GM23338 (cell line): ENCODE measurements around the gene ZFHX3. TPM values are rescaled to one million over a fixed set of nuclear protein-coding genes. Genes with fewer than 3 reads are reported as not detected.

Experiments used
- ATAC-seq: fragments of 200-7000 bp; cut with Tn5 transposase; 3 replicates; pipeline ENCODE4 v1.9.1; 2020
- DNase-seq: peaks from one replicate; pipeline ENCODE4 v3.0.0-alpha.2; 2015; ENCODE audit warnings: low spot score
- H2AFZ ChIP-seq: fragments of 200-600 bp; sonication (generic); 2 replicates; pipeline ENCODE4 v1.8.0; 2016; ENCODE audit warnings: antibody characterized with exemption, mild to moderate bottlenecking, moderate library complexity
- H3F3A ChIP-seq: fragments of 200-600 bp; sonication (generic); replicated peaks from 2 replicates; pipeline ENCODE4 v1.8.0; 2017; ENCODE audit warnings: antibody characterized with exemption, mixed run types, low read depth
- H3K27ac ChIP-seq: fragments of 200-600 bp; sonication (generic); 2 replicates; pipeline ENCODE4 v1.6.1; 2016; ENCODE audit warnings: low read depth
- H3K27me3 ChIP-seq: fragments of 200-600 bp; sonication (generic); 2 replicates; pipeline ENCODE4 v1.8.0; 2016; ENCODE audit warnings: mild to moderate bottlenecking, mixed run types, moderate library complexity; ENCODE audit not compliant: insufficient read depth
- H3K36me3 ChIP-seq: fragments of 200-600 bp; sonication (generic); 2 replicates; pipeline ENCODE4 v1.8.0; 2016; ENCODE audit warnings: mild to moderate bottlenecking; ENCODE audit not compliant: insufficient read depth
- H3K4me1 ChIP-seq: fragments of 200-600 bp; sonication (generic); 2 replicates; pipeline ENCODE4 v1.8.0; 2016; ENCODE audit warnings: mild to moderate bottlenecking, moderate library complexity; ENCODE audit not compliant: insufficient read depth
- H3K4me2 ChIP-seq: fragments of 200-600 bp; sonication (generic); 2 replicates; pipeline ENCODE4 v1.7.1; 2017; ENCODE audit warnings: mixed run types
- H3K4me3 ChIP-seq: fragments of 200-600 bp; sonication (generic); 2 replicates; pipeline ENCODE4 v1.6.1; 2016; ENCODE audit warnings: mixed run types
- H3K79me2 ChIP-seq: fragments of 200-600 bp; sonication (generic); replicated peaks from 2 replicates; pipeline ENCODE4 v1.8.0; 2017; ENCODE audit warnings: mild to moderate bottlenecking; ENCODE audit not compliant: insufficient read depth
- H3K9me2 ChIP-seq: fragments of 200-600 bp; sonication (generic); 2 replicates; pipeline ENCODE4 v1.8.0; 2017; ENCODE audit not compliant: insufficient read depth
- H4K20me1 ChIP-seq: fragments of 200-600 bp; sonication (generic); replicated peaks from 2 replicates; pipeline ENCODE4 v1.8.0; 2017; ENCODE audit warnings: mild to moderate bottlenecking; ENCODE audit not compliant: insufficient read depth
- H3K27ac Mint-ChIP-seq: 2 replicates; pipeline ENCODE4 v1.8.0; 2020; ENCODE audit warnings: inconsistent platforms, mild to moderate bottlenecking, moderate library complexity, mixed read lengths
- H3K27me3 Mint-ChIP-seq: 3 replicates; pipeline ENCODE4 v1.8.0; 2022; ENCODE audit warnings: low read depth, mild to moderate bottlenecking, moderate library complexity, mixed read lengths, inconsistent platforms; ENCODE audit not compliant: insufficient read depth, poor library complexity
- H3K36me3 Mint-ChIP-seq: 3 replicates; pipeline ENCODE4 v1.8.0; 2021; ENCODE audit warnings: low read depth, mild to moderate bottlenecking, inconsistent platforms, moderate library complexity, mixed read lengths
- H3K4me1 Mint-ChIP-seq: 3 replicates; pipeline ENCODE4 v1.8.0; 2020; ENCODE audit warnings: mild to moderate bottlenecking, inconsistent platforms, mixed read lengths
- H3K4me3 Mint-ChIP-seq: 3 replicates; pipeline ENCODE4 v1.8.0; 2021; ENCODE audit warnings: moderate library complexity, mild to moderate bottlenecking, inconsistent platforms, mixed read lengths
- H3K9me3 Mint-ChIP-seq: 3 replicates; pipeline ENCODE4 v1.8.0; 2020; ENCODE audit warnings: moderate library complexity, mild to moderate bottlenecking, inconsistent platforms, mixed read lengths
- EZH2 ChIP-seq: fragments of 200-600 bp; sonication (generic); IDR thresholded peaks from one replicate; pipeline ENCODE4 v1.8.0; 2017; ENCODE audit warnings: antibody characterized with exemption, mild to moderate bottlenecking, low read depth; ENCODE audit not compliant: unreplicated experiment
- EZH2phosphoT487 ChIP-seq: fragments of 200-600 bp; sonication (generic); IDR thresholded peaks from one replicate; pipeline ENCODE4 v1.8.1; 2018; ENCODE audit warnings: antibody characterized with exemption; ENCODE audit not compliant: unreplicated experiment
- STAT1 ChIP-seq: IDR thresholded peaks from one replicate; pipeline ENCODE4 v1.6.1; 2016; ENCODE audit warnings: antibody characterized with exemption; ENCODE audit not compliant: unreplicated experiment
- ZNF114 ChIP-seq: fragments of 250-450 bp; sonication (Bioruptor Pico); IDR thresholded peaks from 2 replicates; pipeline ENCODE4 v1.5.0; 2020; ENCODE audit warnings: mild to moderate bottlenecking, moderate library complexity
- polyA plus RNA-seq: library from polyadenylated mRNA; unstranded; fragments of >200 nt; fragmentation: Nextera tagmentation; extraction: Ambion mirVana; gene quantifications from 2 replicates; pipeline ENCODE4 v1.2.1, GENCODE V29; 2016
- total RNA-seq: library from RNA; depleted of rRNA; stranded (reverse); fragments of >200 nt; shearing (Covaris generic); gene quantifications from 2 replicates; pipeline ENCODE4 v1.2.3, GENCODE V29; 2014
- TF ChIP-seq, protein P1 (sequence below): IDR thresholded peaks from one replicate; pipeline ENCODE4 v1.6.1; 2018; ENCODE audit warnings: antibody characterized with exemption; ENCODE audit not compliant: unreplicated experiment
- TF ChIP-seq, protein P2 (sequence below), 2 experiments: fragments of 200-600 bp in 1 of 2; sonication (generic) in 1 of 2; conservative IDR thresholded peaks; 2 replicates each; pipeline versions ENCODE4 v1.5.1 to v1.6.1; 2016 to 2017; ENCODE audit warnings: antibody characterized with exemption in 2 of 2, low read depth in 2 of 2, mild to moderate bottlenecking in 2 of 2, moderate library complexity in 1 of 2
- TF ChIP-seq, protein P3 (sequence below): fragments of 250-450 bp; sonication (Bioruptor Pico); IDR thresholded peaks from 2 replicates; pipeline ENCODE4 v1.5.0; 2020; ENCODE audit warnings: mild to moderate bottlenecking, moderate library complexity

The ZFHX3 gene
- total and polyA plus RNA-seq, 2 experiments from 2014 or later = 1.0 to 1.5 TPM

DNA sequence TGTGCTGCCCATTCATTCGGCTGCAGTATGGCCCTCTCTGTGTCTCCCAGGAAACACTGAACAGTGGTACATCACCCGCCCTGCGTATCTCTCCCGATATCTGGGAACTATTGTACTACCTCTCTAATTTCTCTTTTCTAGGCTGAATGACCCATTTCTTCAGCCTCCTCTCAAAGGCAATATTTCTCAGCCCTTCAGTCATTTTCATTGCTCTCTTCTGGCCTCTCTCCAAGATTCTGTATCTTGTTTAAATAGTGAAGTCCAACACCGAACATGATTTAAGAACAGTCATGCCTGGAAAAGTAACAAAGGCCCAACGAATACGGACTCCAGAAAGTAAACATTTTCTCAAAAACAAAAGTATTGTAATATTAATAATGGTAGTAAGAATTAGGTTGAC is 220.1 kb downstream of the ZFHX3 start:
- Mint-ChIP-seq H3K9me3 (no peaks in the 10 kb centered on the region), H3K27me3 (peaks cover 9% of the 10 kb centered on the region), H3K27ac (no peak overlapping the region), H3K36me3 (no peaks in the 10 kb centered on the region; the same call in 2 of the 3 replicates), H3K4me3 (no peak overlapping the region), H3K4me1 (no peaks in the 10 kb centered on the region; the same call in 2 of the 3 replicates)
- Histone ChIP-seq H3K4me2 (no peak overlapping the region), H3K4me1 (no peaks in the 10 kb centered on the region), H3K27ac (no peak overlapping the region), H3K36me3 (no peaks in the 10 kb centered on the region), H3K9me2 (no peaks in the 10 kb centered on the region), H3F3A (no peaks in the 10 kb centered on the region), H3K4me3 (no peak overlapping the region), H3K79me2 (no peaks in the 10 kb centered on the region), H4K20me1 (no peaks in the 10 kb centered on the region), H3K27me3 (no peaks in the 10 kb centered on the region), H2AFZ (no peak overlapping the region)
- DNase-seq (no peak), ATAC-seq (no peak)
- no peak for TF ChIP-seq EZH2phosphoT487
- no peak for TF ChIP-seq EZH2

DNA sequence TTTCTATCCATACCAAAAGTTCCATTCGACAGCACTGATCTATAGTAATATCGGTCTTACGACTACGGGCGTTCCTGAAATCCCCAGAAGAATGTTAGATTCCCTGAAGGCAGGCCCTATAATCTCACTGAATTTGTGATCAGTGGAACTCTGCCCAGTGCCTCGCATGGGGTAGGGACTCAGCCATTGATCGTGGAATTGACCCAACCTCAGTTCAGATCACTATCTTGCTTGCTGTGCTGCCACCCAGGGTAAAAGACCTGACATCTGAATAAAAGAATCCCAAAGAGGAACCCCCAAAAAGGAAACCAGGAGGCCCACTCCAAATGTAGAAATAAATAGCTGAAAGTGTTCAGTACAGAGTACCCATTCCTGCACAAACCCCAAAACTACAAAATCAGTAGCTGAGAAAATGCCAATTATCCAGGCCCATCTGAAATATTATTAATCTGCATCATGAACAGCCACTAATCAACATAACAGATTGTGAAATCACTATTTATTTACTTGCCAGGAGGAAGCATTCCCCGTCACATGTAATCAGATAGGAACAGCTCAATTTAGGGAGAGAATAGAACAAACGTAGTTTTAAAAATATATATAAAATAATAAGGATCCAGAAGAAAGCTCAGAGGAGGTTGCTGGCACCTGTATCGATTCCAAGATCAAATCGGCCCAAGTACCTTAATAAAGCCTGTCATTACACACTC is 221.9 kb downstream of the ZFHX3 start:
- Mint-ChIP-seq H3K4me1 (no peaks in the 10 kb centered on the region), H3K27ac (no peak overlapping the region), H3K27me3 (peaks cover 5% of the 10 kb centered on the region), H3K36me3 (no peaks in the 10 kb centered on the region; the same call in 2 of the 3 replicates), H3K9me3 (no peaks in the 10 kb centered on the region), H3K4me3 (no peak overlapping the region)
- TF ChIP-seq, protein P1, sequence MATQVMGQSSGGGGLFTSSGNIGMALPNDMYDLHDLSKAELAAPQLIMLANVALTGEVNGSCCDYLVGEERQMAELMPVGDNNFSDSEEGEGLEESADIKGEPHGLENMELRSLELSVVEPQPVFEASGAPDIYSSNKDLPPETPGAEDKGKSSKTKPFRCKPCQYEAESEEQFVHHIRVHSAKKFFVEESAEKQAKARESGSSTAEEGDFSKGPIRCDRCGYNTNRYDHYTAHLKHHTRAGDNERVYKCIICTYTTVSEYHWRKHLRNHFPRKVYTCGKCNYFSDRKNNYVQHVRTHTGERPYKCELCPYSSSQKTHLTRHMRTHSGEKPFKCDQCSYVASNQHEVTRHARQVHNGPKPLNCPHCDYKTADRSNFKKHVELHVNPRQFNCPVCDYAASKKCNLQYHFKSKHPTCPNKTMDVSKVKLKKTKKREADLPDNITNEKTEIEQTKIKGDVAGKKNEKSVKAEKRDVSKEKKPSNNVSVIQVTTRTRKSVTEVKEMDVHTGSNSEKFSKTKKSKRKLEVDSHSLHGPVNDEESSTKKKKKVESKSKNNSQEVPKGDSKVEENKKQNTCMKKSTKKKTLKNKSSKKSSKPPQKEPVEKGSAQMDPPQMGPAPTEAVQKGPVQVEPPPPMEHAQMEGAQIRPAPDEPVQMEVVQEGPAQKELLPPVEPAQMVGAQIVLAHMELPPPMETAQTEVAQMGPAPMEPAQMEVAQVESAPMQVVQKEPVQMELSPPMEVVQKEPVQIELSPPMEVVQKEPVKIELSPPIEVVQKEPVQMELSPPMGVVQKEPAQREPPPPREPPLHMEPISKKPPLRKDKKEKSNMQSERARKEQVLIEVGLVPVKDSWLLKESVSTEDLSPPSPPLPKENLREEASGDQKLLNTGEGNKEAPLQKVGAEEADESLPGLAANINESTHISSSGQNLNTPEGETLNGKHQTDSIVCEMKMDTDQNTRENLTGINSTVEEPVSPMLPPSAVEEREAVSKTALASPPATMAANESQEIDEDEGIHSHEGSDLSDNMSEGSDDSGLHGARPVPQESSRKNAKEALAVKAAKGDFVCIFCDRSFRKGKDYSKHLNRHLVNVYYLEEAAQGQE = no peak
- TF ChIP-seq, protein P2, sequence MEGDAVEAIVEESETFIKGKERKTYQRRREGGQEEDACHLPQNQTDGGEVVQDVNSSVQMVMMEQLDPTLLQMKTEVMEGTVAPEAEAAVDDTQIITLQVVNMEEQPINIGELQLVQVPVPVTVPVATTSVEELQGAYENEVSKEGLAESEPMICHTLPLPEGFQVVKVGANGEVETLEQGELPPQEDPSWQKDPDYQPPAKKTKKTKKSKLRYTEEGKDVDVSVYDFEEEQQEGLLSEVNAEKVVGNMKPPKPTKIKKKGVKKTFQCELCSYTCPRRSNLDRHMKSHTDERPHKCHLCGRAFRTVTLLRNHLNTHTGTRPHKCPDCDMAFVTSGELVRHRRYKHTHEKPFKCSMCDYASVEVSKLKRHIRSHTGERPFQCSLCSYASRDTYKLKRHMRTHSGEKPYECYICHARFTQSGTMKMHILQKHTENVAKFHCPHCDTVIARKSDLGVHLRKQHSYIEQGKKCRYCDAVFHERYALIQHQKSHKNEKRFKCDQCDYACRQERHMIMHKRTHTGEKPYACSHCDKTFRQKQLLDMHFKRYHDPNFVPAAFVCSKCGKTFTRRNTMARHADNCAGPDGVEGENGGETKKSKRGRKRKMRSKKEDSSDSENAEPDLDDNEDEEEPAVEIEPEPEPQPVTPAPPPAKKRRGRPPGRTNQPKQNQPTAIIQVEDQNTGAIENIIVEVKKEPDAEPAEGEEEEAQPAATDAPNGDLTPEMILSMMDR (conservative IDR thresholded peaks at IDR 0.05; ENCODE audit: low read depth in 2 of 2) = no peak
- no peak for TF ChIP-seq ZNF114 (CRISPR knock-in tag)
- no peak for TF ChIP-seq STAT1
- TF ChIP-seq, protein P3, sequence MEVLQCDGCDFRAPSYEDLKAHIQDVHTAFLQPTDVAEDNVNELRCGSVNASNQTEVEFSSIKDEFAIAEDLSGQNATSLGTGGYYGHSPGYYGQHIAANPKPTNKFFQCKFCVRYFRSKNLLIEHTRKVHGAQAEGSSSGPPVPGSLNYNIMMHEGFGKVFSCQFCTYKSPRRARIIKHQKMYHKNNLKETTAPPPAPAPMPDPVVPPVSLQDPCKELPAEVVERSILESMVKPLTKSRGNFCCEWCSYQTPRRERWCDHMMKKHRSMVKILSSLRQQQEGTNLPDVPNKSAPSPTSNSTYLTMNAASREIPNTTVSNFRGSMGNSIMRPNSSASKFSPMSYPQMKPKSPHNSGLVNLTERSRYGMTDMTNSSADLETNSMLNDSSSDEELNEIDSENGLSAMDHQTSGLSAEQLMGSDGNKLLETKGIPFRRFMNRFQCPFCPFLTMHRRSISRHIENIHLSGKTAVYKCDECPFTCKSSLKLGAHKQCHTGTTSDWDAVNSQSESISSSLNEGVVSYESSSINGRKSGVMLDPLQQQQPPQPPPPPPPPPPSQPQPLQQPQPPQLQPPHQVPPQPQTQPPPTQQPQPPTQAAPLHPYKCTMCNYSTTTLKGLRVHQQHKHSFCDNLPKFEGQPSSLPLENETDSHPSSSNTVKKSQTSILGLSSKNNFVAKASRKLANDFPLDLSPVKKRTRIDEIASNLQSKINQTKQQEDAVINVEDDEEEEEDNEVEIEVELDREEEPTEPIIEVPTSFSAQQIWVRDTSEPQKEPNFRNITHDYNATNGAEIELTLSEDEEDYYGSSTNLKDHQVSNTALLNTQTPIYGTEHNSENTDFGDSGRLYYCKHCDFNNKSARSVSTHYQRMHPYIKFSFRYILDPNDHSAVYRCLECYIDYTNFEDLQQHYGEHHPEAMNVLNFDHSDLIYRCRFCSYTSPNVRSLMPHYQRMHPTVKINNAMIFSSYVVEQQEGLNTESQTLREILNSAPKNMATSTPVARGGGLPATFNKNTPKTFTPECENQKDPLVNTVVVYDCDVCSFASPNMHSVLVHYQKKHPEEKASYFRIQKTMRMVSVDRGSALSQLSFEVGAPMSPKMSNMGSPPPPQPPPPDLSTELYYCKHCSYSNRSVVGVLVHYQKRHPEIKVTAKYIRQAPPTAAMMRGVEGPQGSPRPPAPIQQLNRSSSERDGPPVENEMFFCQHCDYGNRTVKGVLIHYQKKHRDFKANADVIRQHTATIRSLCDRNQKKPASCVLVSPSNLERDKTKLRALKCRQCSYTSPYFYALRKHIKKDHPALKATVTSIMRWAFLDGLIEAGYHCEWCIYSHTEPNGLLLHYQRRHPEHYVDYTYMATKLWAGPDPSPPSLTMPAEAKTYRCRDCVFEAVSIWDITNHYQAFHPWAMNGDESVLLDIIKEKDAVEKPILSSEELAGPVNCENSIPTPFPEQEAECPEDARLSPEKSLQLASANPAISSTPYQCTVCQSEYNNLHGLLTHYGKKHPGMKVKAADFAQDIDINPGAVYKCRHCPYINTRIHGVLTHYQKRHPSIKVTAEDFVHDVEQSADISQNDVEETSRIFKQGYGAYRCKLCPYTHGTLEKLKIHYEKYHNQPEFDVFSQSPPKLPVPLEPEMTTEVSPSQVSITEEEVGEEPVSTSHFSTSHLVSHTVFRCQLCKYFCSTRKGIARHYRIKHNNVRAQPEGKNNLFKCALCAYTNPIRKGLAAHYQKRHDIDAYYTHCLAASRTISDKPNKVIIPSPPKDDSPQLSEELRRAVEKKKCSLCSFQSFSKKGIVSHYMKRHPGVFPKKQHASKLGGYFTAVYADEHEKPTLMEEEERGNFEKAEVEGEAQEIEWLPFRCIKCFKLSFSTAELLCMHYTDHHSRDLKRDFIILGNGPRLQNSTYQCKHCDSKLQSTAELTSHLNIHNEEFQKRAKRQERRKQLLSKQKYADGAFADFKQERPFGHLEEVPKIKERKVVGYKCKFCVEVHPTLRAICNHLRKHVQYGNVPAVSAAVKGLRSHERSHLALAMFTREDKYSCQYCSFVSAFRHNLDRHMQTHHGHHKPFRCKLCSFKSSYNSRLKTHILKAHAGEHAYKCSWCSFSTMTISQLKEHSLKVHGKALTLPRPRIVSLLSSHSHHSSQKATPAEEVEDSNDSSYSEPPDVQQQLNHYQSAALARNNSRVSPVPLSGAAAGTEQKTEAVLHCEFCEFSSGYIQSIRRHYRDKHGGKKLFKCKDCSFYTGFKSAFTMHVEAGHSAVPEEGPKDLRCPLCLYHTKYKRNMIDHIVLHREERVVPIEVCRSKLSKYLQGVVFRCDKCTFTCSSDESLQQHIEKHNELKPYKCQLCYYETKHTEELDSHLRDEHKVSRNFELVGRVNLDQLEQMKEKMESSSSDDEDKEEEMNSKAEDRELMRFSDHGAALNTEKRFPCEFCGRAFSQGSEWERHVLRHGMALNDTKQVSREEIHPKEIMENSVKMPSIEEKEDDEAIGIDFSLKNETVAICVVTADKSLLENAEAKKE = no peak
- no peaks in the 10 kb centered on the region for H3K4me1 ChIP-seq
- DNase-seq (no peak), ATAC-seq (no peak)
- no peaks in the 10 kb centered on the region for H3K27me3 ChIP-seq
- no peaks in the 10 kb centered on the region for H3K79me2 ChIP-seq
- no peak overlapping the region for H3K27ac ChIP-seq
- H3K9me2 ChIP-seq = no peaks in the 10 kb centered on the region
- H2AFZ ChIP-seq = no peak overlapping the region
- H3K4me2 ChIP-seq = no peak overlapping the region
- no peaks in the 10 kb centered on the region for H3F3A ChIP-seq
- H3K4me3 ChIP-seq = no peak overlapping the region
- no peaks in the 10 kb centered on the region for H3K36me3 ChIP-seq
- no peaks in the 10 kb centered on the region for H4K20me1 ChIP-seq
